H9 (cell line): ENCODE measurements around the gene ATP2B2. TPM values are rescaled to one million over a fixed set of nuclear protein-coding genes. Genes with fewer than 3 reads are reported as not detected.

Source experiments
- DNase-seq: peaks from one replicate; pipeline ENCODE4 v3.0.0-alpha.2; 2017
- H2AFZ ChIP-seq: one replicate; pipeline ENCODE4 v1.6.1; 2013; ENCODE audit warnings: mild to moderate bottlenecking, low read length, control low read depth, moderate library complexity
- H2AK5ac ChIP-seq: 2 replicates; pipeline ENCODE4 v1.6.1; 2013; ENCODE audit warnings: low read length, control low read depth, mixed read lengths; ENCODE audit not compliant: insufficient read length
- H2BK120ac ChIP-seq: one replicate; pipeline ENCODE4 v1.6.1; 2013; ENCODE audit warnings: low read depth, mild to moderate bottlenecking, low read length, control low read depth, inconsistent platforms; ENCODE audit not compliant: poor library complexity, severe bottlenecking
- H2BK12ac ChIP-seq: 2 replicates; pipeline ENCODE4 v1.6.1; 2013; ENCODE audit warnings: low read length, control low read depth, mixed read lengths, low read depth; ENCODE audit not compliant: insufficient read length
- H2BK15ac ChIP-seq: 2 replicates; pipeline ENCODE4 v1.6.1; 2013; ENCODE audit warnings: low read depth, low read length, control low read depth
- H2BK20ac ChIP-seq: one replicate; pipeline ENCODE4 v1.6.1; 2013; ENCODE audit warnings: low read depth, mild to moderate bottlenecking, low read length, control low read depth, inconsistent platforms; ENCODE audit not compliant: poor library complexity, severe bottlenecking
- H2BK5ac ChIP-seq: 2 replicates; pipeline ENCODE4 v1.6.1; 2013; ENCODE audit warnings: low read length, control low read depth, mixed read lengths; ENCODE audit not compliant: insufficient read length
- H3K14ac ChIP-seq: 2 replicates; pipeline ENCODE4 v1.6.1; 2013; ENCODE audit warnings: low read length, control low read depth; ENCODE audit not compliant: insufficient read depth
- H3K18ac ChIP-seq: 2 replicates; pipeline ENCODE4 v1.6.1; 2013; ENCODE audit warnings: low read depth, mild to moderate bottlenecking, mixed read lengths, low read length, control low read depth; ENCODE audit not compliant: insufficient read length
- H3K23ac ChIP-seq: 2 replicates; pipeline ENCODE4 v1.6.1; 2013; ENCODE audit warnings: low read length, control low read depth, mixed read lengths, low read depth; ENCODE audit not compliant: insufficient read length
- H3K23me2 ChIP-seq: 2 replicates; pipeline ENCODE4 v1.6.1; 2013; ENCODE audit warnings: low read depth, mild to moderate bottlenecking, mixed read lengths, low read length, control low read depth; ENCODE audit not compliant: insufficient read length, poor library complexity, severe bottlenecking
- H3K27ac ChIP-seq: 2 replicates; pipeline ENCODE4 v1.5.1; 2013; ENCODE audit warnings: low read length, control low read depth, mixed read lengths, low read depth; ENCODE audit not compliant: insufficient read length
- H3K27me3 ChIP-seq: 2 replicates; pipeline ENCODE4 v1.6.1; 2013; ENCODE audit warnings: low read length, control low read depth, inconsistent platforms; ENCODE audit not compliant: insufficient read depth
- H3K4ac ChIP-seq: 2 replicates; pipeline ENCODE4 v1.6.1; 2013; ENCODE audit warnings: low read depth, mild to moderate bottlenecking, control low read depth, inconsistent platforms, low read length, moderate library complexity
- H3K4me1 ChIP-seq: 2 replicates; pipeline ENCODE4 v1.6.1; 2013; ENCODE audit warnings: low read length, control low read depth, inconsistent platforms; ENCODE audit not compliant: insufficient read depth
- H3K4me2 ChIP-seq: 2 replicates; pipeline ENCODE4 v1.6.1; 2013; ENCODE audit warnings: low read length, control low read depth, mixed read lengths; ENCODE audit not compliant: insufficient read length, insufficient read depth
- H3K56ac ChIP-seq: 2 replicates; pipeline ENCODE4 v1.6.1; 2013; ENCODE audit warnings: low read depth, mild to moderate bottlenecking, mixed read lengths, low read length, control low read depth; ENCODE audit not compliant: insufficient read length
- H3K79me1 ChIP-seq: 2 replicates; pipeline ENCODE4 v1.6.1; 2013; ENCODE audit warnings: low read depth, mild to moderate bottlenecking, moderate library complexity, low read length, control low read depth, inconsistent platforms; ENCODE audit not compliant: insufficient read depth, poor library complexity, severe bottlenecking
- H3K79me2 ChIP-seq: 2 replicates; pipeline ENCODE4 v1.6.1; 2013; ENCODE audit warnings: low read length, control low read depth, inconsistent platforms; ENCODE audit not compliant: insufficient read depth
- H3K9ac ChIP-seq: 2 replicates; pipeline ENCODE4 v1.6.1; 2013; ENCODE audit warnings: low read length, control low read depth, mixed read lengths; ENCODE audit not compliant: insufficient read length; ENCODE audit errors: extremely low read depth
- H3K9me3 ChIP-seq: one replicate; pipeline ENCODE4 v1.6.1; 2013; ENCODE audit warnings: low read depth, low read length, inconsistent platforms; ENCODE audit not compliant: control insufficient read depth
- H3T11ph ChIP-seq: one replicate; pipeline ENCODE4 v1.6.1; 2013; ENCODE audit warnings: mild to moderate bottlenecking, low read length, control low read depth, inconsistent platforms
- H4K20me1 ChIP-seq: one replicate; pipeline ENCODE4 v1.6.1; 2013; ENCODE audit not compliant: control insufficient read depth, insufficient read length, insufficient read depth
- H4K5ac ChIP-seq: 2 replicates; pipeline ENCODE4 v1.6.1; 2013; ENCODE audit warnings: low read depth, mild to moderate bottlenecking, mixed read lengths, low read length, control low read depth; ENCODE audit not compliant: insufficient read length
- H4K8ac ChIP-seq: replicated peaks from 2 replicates; pipeline ENCODE4 v1.6.1; 2013; ENCODE audit warnings: low read length, control low read depth, mixed read lengths, low read depth; ENCODE audit not compliant: insufficient read length
- H4K91ac ChIP-seq: 2 replicates; pipeline ENCODE4 v1.6.1; 2013; ENCODE audit warnings: low read depth, mild to moderate bottlenecking, moderate library complexity, mixed read lengths, low read length, control low read depth; ENCODE audit not compliant: insufficient read length
- H3K27ac Mint-ChIP-seq, 3 experiments: 2 replicates in 2 of 3; 3 replicates in 1 of 3; pipeline ENCODE4 v1.8.0; 2020 to 2021; ENCODE audit warnings: mixed read lengths in 3 of 3, mild to moderate bottlenecking in 1 of 3, moderate library complexity in 1 of 3
- H3K27me3 Mint-ChIP-seq: 2 replicates; pipeline ENCODE4 v1.8.0; 2021; ENCODE audit warnings: low read depth, mild to moderate bottlenecking, moderate library complexity, mixed read lengths
- H3K36me3 Mint-ChIP-seq, 3 experiments: 2 replicates in 2 of 3; 3 replicates in 1 of 3; pipeline ENCODE4 v1.8.0; 2020 to 2021; ENCODE audit warnings: low read depth in 3 of 3, mixed read lengths in 3 of 3; ENCODE audit not compliant: insufficient read depth in 1 of 3
- H3K4me1 Mint-ChIP-seq, 2 experiments: 2 replicates each; pipeline ENCODE4 v1.8.0; 2020; ENCODE audit warnings: mixed read lengths in 2 of 2
- H3K4me3 Mint-ChIP-seq, 2 experiments: 2 replicates in 1 of 2; 3 replicates in 1 of 2; pipeline ENCODE4 v1.8.0; 2020 to 2021; ENCODE audit warnings: mild to moderate bottlenecking in 2 of 2, mixed read lengths in 2 of 2, moderate library complexity in 1 of 2
- H3K9me3 Mint-ChIP-seq, 2 experiments: 2 replicates in 1 of 2; 3 replicates in 1 of 2; pipeline ENCODE4 v1.8.0; 2020; ENCODE audit warnings: mild to moderate bottlenecking in 2 of 2, mixed read lengths in 2 of 2, moderate library complexity in 1 of 2
- CTCF ChIP-seq: fragments of 200-600 bp; sonication (generic); conservative IDR thresholded peaks from 3 replicates; pipeline ENCODE4 v1.8.0; 2021; ENCODE audit warnings: antibody characterized with exemption, mild to moderate bottlenecking
- WGBS: extraction: QIAGEN DNeasy Blood & Tissue Kit; methylation state at CpG from one replicate; pipeline ENCODE4 v1.1.7; 2013; ENCODE audit warnings: missing lambda C conversion rate, low lambda C conversion rate, mixed read lengths; ENCODE audit not compliant: insufficient read length; ENCODE audit errors: extremely low coverage; 5-methylcytosine and 5-hydroxymethylcytosine counted together
- total RNA-seq: library from RNA; stranded (reverse); gene quantifications from 2 replicates; pipeline ENCODE4 v1.2.1, GENCODE V29; 2021

ATP2B2 gene
- total RNA-seq, 1 experiment from 2014 or later: 0.33 TPM

GRCh38 chr3:10361375-10361774, 144.0 kb downstream of the ATP2B2 start:
- Histone ChIP-seq H3K23ac (no peak overlapping the region), H3K79me1 (no peaks in the 10 kb centered on the region), H3K4ac (no peak overlapping the region), H3K18ac (no peak overlapping the region), H2AFZ (no peak overlapping the region), H4K91ac (no peak overlapping the region), H3K27me3 (no peaks in the 10 kb centered on the region), H3K23me2 (no peaks in the 10 kb centered on the region), H2BK5ac (no peak overlapping the region), H3K14ac (no peak overlapping the region), H2BK120ac (no peak overlapping the region), H4K20me1 (no peaks in the 10 kb centered on the region), H3K4me1 (no peaks in the 10 kb centered on the region; the same call in 1 of the 2 replicates), H4K8ac (no peak overlapping the region), H2BK12ac (no peak overlapping the region), H2AK5ac (no peak overlapping the region), H3K27ac (no peak overlapping the region), H4K5ac (no peak overlapping the region), H3K9me3 (no peaks in the 10 kb centered on the region), H3K9ac (no peak overlapping the region), H3T11ph (no peak overlapping the region), H3K4me2 (no peak overlapping the region), H2BK15ac (no peak overlapping the region), H2BK20ac (no peak overlapping the region), H3K56ac (no peak overlapping the region), H3K79me2 (no peaks in the 10 kb centered on the region)
- Mint-ChIP-seq H3K9me3 (peaks cover 5 to 6% of the 10 kb centered on the region in 2 experiments; a peak in 4 of 5 replicates), H3K4me1 (peaks cover 8 to 17% of the 10 kb centered on the region in 2 experiments), H3K36me3 (no peaks in the 10 kb centered on the region; a peak in 4 of 7 replicates), H3K4me3 (no peak overlapping the region; a peak in 1 of 5 replicates), H3K27me3 (peaks cover 10% of the 10 kb centered on the region), H3K27ac (peak overlapping the region in 1 of 3 experiments; percentile 2; a peak in 1 of 7 replicates)
- no CpG with 5 or more reads among the region's 5 CpGs for WGBS
- DNase-seq: no peak
- no peak for TF ChIP-seq CTCF
